ENCODE data around the gene RSPH10B2.
"Not testable (repeated sequence)": the region's sequence is repeated elsewhere in the genome, so short reads cannot be mapped to it uniquely, and the experiment has no call there.

RSPH10B2 gene

GRCh38 chr7:6794276-6794675 is 40.4 kb downstream of the RSPH10B2 start:
- FAIRE-seq; DNase-seq (ENCODE audit: insufficient read length, low spot score): not testable (repeated sequence)

GRCh38 chr7:6797218-6797617 is 43.3 kb downstream of the RSPH10B2 start:
- not testable (repeated sequence) for DNase-seq (ENCODE audit: insufficient read length, low spot score); FAIRE-seq

GRCh38 chr7:6798047-6798446 is 44.1 kb downstream of the RSPH10B2 start:
- not testable (repeated sequence) for DNase-seq (ENCODE audit: insufficient read length, low spot score); FAIRE-seq

- not testable (repeated sequence) for FAIRE-seq; DNase-seq (ENCODE audit: insufficient read length, low spot score)
These were observed 46.0 kb downstream of the RSPH10B2 start for GRCh38 chr7:6799887-6800286.

GRCh38 chr7:6800331-6800730 is 46.4 kb downstream of the RSPH10B2 start:
- not testable (repeated sequence) for FAIRE-seq; DNase-seq (ENCODE audit: insufficient read length, low spot score)

- not testable (repeated sequence) for FAIRE-seq; DNase-seq (ENCODE audit: insufficient read length, low spot score)
These were observed 53.6 kb downstream of the RSPH10B2 start for GRCh38 chr7:6807393-6807918.

- FAIRE-seq; DNase-seq (ENCODE audit: insufficient read length, low spot score): not testable (repeated sequence)
These were observed 54.1 kb downstream of the RSPH10B2 start for GRCh38 chr7:6807959-6808358.

- not testable (repeated sequence) for DNase-seq (ENCODE audit: insufficient read length, low spot score); FAIRE-seq
These were observed 59.1 kb downstream of the RSPH10B2 start for GRCh38 chr7:6813011-6813410.

GRCh38 chr7:6815470-6815869 is 61.6 kb downstream of the RSPH10B2 start:
- not testable (repeated sequence) for FAIRE-seq; DNase-seq (ENCODE audit: insufficient read length, low spot score)

- not testable (repeated sequence) for DNase-seq (ENCODE audit: insufficient read length, low spot score); FAIRE-seq
These were observed 67.7 kb downstream of the RSPH10B2 start for GRCh38 chr7:6821622-6822021.

- not testable (repeated sequence) for FAIRE-seq; DNase-seq (ENCODE audit: insufficient read length, low spot score)
These were observed 71.6 kb downstream of the RSPH10B2 start for GRCh38 chr7:6825236-6826125.

GRCh38 chr7:6826151-6826550 is 72.2 kb downstream of the RSPH10B2 start, which contains the start of gene CCZ1B:
Gene CCZ1B (minus strand): TSS chr7:6826275. CDS start chr7:6826197, 78 bp downstream.
- not testable (repeated sequence) for FAIRE-seq; DNase-seq (ENCODE audit: insufficient read length, low spot score)
- TF ChIP-seq CTCF (IDR thresholded peaks at IDR 0.05; ENCODE audit: insufficient read depth, missing control alignments) = peak; percentile 25

- not testable (repeated sequence) for FAIRE-seq; DNase-seq (ENCODE audit: insufficient read length, low spot score)
These were observed 73.3 kb downstream of the RSPH10B2 start for GRCh38 chr7:6827180-6827579.

GRCh38 chr7:6829616-6830015 is 75.7 kb downstream of the RSPH10B2 start:
- not testable (repeated sequence) for DNase-seq (ENCODE audit: insufficient read length, low spot score); FAIRE-seq

- not testable (repeated sequence) for DNase-seq (ENCODE audit: insufficient read length, low spot score); FAIRE-seq
These were observed 76.1 kb downstream of the RSPH10B2 start for GRCh38 chr7:6830026-6830425.
